SHP77 treated with DMSO at 0.1 percent for 48 hours (cell line): Measurements from ENCODE around the gene DNMT1.

Experiments used
- DNase-seq: peaks from one replicate; lab custom pipeline; 2025; lab: John Stamatoyannopoulos, UW

The DNMT1 gene

DNA sequence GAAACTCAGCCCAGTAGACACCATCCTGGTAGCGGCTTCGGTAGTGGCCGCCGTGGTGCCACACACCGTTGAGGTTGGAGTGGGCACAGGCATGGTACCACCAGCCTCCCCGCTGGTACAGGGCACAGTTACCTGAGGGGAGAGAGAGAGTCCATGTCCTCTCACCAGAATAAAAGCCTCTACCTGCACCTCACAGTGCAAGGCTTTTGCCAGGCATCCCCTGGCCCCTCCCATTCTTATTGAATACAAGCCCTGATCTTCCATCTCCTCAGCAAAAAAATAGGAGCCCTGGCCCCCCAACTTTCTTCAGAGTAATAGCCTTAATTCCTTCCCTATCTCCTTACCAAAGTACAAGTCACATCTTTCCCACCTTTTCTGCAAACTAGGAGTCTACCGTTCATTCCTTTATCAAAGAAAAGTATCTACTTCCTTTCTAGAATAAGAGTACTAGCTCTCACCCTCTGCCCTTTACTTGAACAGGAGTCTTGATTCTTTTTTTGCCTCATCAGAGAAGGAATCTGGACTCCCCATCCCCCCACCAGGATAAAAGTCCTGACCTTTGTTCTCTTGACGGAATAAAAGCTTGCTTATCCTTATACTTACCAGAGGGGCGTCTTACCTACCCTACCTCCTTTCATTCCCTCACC is 102.0 kb downstream of the DNMT1 start:
- no peak for DNase-seq

DNA sequence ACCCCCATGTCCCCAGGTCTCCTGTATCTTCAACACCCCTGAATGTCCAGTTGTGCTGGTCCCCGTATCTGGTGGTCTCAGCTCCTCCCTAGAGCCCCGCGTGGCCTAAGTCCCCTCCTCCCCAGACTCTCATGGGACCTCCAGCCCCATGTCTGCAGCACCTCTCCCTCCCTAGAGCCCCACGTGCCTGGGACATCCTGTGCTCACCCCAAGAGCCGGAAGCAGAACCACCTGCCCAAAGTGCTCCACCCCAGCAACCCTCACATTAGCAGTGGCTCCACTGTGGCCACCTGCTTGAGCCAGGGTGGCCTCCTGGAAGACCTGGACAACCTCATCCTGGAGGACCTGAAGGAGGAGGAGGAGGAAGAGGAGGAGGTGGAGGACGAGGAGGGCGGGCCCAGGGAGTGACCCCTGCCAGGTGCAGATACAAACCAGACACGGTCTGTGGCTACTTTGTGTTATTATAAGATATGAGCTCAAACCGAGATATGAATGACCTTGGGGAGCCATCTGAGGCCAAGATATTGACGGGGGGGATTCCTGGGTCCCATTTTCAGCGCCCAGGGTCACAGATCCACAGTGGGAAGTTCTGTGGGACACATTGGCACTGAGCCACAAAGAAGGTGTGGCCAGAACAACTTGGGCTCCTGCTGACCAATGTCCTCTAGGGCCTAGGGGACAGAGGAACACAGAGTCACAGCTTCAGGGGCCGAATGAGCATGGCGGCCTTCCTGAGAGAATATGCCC is 102.7 kb downstream of the DNMT1 start:
- DNase-seq, result no peak

DNA sequence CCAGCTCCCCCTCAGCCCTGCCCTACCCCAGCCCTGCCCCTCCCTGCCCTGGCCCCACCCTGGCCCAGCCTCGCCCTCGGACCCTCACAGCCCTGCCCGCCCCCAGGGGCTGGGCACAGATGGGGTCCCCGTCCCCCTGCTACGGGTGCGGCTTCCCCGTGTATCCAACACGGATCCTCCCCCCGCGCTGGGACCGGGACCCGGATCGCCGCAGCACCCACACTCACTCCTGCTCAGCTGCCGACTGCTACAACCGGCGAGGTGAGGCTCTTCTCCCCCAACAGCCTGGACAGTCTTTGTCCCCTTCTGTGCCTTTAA is 103.4 kb downstream of the DNMT1 start:
- DNase-seq, result no peak

DNA sequence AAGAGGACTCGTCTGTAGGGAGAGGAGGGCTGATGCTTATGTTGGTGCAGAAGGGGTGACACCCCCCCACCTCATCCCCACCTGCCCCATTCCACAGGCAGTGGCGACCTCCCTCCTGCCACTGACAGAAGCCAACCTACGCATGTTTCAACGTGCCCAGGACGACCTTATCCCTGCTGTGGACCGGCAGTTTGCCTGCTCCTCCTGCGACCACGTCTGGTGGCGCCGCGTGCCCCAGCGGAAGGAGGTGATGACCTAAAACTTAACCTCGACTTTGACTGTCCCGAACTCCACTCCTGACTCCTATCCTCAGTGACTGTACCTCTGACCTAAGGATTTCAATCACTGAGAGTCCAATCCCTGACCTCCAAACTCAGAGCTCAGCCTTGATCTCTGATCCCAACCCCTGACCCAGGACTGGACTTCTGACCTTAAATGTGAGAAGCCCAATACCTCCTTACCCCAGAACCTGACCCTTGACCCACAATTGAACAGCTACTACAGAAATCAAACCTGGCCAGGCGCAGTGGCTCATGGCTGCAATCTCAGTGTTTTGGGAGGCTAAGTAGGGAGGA is 104.9 kb downstream of the DNMT1 start:
- DNase-seq, result no peak

DNA sequence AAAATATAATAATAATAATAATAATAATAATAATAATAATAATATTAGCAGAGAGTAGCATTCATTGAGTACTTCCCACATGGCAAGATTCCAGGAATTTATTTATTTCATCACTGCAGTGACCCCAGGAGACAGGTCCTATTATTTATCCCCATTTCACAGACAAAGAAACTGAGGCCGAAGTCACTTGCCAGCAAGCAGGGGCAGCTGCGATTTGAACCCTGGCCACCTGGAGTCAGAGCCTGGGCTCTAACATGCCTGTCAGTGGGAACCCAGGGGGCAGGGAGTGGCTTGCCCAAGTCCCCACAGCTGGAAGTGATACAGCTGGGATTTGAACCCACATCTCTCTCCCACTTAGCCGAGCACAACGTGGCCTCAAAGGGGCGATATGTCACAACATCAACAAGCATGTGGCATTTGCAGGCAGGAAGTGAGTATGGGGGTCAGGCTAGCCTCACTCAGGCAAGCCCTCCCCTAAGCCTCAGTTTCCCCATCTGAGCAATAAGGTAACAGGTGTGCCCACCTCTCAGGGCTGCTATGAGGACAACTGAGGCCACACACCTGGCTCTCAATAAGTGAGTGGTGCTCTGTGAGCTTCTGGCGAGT is 105.7 kb downstream of the DNMT1 start:
- no peak for DNase-seq

DNA sequence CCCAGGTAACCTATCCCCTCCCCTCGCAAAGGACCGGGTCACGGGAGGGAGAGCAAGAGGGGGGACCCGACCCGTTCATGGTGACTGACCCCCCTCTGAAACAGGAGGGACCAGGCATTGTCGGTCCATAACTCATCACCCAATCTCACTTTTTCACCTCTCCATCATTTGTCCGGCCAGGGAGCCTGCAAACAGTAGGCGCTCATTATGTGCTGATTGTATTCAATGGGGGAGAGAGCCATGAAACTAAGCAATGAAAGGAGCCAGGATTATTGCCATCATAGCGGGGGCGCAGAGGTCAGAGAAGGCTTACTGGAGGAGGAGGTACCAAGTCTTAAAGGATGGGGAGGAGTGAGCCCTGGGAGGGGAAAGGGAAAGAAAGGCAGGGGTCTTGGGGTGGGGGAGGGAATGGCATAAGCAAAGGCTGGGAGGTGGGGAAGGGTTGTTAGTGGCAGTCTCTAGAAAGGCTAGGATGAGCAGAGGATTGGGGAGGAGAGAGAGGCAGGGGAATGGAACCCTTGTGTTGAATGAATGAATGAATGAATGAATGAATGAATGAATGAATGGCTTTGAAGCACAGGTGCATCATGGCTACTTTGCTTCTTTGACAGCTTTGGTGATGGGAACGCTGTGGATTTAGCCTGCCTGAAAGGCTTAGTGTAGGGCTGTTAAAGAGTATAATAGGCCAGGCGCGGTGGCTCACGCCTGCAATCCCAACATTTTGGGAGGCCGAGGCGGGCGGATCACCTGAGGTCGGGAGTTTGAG is 107.3 kb downstream of the DNMT1 start:
- no peak for DNase-seq

DNA sequence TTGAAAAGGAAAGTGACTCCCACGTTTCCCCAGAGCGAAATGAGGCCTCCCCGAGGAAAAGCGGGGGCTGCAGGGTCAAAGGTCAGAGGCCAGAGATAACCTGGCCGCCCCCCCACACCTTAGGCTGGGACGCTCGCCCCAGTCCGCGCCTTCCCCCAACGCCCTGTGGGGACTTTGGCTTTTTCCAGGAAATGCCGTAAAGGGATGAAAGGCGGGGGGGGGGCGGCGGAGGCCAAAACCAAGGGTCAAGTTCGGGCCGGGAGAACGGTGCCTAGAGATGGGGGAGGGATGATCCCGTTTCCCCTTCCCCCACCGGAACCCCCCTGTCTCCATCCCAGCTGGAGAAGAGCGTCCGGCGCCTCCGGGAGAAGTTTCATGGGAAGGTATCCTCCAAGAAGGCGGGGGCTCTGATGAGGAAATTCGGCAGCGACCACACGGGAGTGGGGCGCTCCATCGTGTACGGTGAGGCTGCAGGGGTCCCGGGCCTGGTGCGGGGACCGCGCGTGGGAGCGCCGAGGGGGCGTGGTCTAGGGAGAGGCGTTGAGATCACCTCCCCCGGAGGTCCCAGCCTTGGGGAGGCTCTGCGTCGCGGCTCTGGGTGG is 108.1 kb downstream of the DNMT1 start:
- DNase-seq, result no peak

DNA sequence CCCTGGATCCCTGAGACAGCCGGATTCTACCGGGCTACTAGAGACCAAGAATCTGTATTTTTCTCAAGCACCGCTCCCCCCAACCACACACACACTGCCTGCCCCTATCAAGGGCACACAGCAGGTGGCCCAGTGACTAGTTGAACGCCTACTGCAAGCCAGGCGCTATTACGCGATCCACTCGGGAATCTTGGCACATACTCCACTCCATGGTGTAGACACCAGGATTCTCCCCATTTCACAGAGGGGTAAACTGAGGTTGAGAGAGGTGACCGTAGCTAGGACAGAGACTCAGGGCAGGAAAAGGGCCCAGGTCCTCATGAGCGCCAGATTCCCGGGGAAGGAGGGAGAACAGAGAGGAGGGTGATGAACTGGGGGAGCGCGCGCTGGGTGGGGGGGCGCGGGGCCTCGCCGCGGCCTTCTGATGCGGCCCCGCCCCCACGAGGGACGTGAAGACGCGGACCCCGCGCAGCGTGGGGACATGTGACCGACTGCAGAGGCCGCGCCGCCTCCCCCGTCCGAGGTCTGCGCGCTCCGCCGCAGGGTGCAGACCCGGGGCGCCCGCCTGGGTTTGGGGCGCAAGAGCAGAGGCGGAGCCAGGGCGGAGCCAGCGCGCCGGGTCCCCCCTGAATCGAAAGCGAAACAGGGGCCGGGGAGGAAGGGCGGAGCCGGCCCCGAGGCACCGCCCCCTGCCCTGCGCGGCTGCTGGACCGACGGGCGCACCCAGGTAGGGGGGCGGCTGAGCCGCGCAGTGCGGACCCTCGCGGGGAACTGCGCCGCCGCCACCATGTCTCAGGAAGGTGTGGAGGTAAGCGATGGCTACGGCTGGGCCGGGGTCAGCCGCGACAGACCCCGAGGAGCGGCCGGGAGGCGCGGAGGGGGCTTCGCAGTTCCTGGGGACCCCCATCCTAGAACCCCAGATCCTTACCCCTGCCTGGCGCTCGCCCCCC is 108.8 kb downstream of the DNMT1 start, which contains the start of gene SHFL:
SHFL (plus strand) TSS at position 677 of the 950 bp plus-strand sequence; CDS start at position 788, 111 bp downstream.
- no peak for DNase-seq

DNA sequence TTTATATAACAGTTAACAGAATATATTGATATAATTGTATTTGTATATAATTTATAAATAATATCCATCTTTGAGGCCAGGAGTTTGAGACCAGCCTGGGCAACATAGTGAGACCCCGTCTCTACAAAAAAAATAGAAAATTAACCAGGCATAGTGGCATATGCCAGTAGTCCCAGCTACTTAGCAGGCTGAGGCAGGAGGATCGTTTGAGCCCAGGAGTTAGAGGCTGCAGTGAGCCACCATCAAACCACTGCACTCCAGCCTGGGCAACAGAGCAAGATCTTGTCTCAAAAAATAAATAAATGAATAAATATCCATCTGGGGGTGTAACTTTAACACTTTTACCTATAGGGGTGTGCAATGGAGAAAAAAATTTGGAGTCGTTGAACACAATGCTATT is 110.0 kb downstream of the DNMT1 start:
- DNase-seq, result no peak

DNA sequence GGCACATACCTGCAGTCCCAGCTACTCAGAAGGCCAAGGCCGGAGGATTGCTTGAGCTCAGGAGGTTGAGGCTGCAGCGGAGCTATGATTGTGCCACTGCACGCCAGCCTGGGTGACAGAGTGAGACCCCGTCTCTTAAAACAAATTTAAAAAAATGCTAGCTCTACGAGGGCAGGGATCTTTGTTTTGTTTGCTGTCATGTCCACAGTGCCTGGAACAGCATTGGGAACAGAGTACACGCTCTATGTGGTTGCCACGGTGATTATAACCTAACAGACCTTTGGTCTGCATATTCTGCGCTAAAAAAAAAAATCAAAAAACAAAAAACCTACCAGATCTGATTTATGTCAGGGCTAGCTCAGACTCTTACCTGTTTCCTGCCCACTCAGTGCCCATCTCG is 110.8 kb downstream of the DNMT1 start:
- DNase-seq, result no peak
